Caco-2 (cell line): ENCODE data around the gene TADA2B. TPM values are rescaled to one million over a fixed set of nuclear protein-coding genes. Genes with fewer than 3 reads are reported as not detected.

Source experiments
- BruUV-seq: library from RNA; stranded (reverse); fragments of 400-500 nt; replicated peaks from 2 replicates; lab custom pipeline; 2021; lab: Mats Ljungman, UMichigan
- CTCF ChIA-PET: fragments of 300-600 bp; sonication (Branson Sonifier 250); formaldehyde crosslinking; loops from one replicate; lab custom pipeline; 2022; ENCODE audit warnings: antibody characterized with exemption; lab: Charles Lee
- POLR2A ChIA-PET: fragments of 300-600 bp; sonication (Branson Sonifier 250); formaldehyde crosslinking; loops from one replicate; lab custom pipeline; 2022; ENCODE audit warnings: antibody characterized with exemption; lab: Charles Lee
- DNase-seq, 2 experiments: peaks; one replicate each; pipeline versions ENCODE4 v3.0.0 to v3.0.0-alpha.2; 2020 to 2022
- H3K27me3 ChIP-seq: replicated peaks from 2 replicates; pipeline ENCODE4 v1.6.0; 2011; ENCODE audit warnings: low read length; ENCODE audit not compliant: control insufficient read depth, insufficient read depth
- H3K36me3 ChIP-seq: 2 replicates; pipeline ENCODE4 v1.5.1; 2011; ENCODE audit warnings: low read length; ENCODE audit not compliant: control insufficient read depth, insufficient read depth
- H3K4me1 ChIP-seq: fragments of 250-450 bp; sonication (Bioruptor Pico); 2 replicates; pipeline ENCODE4 v1.5.1; 2020; ENCODE audit warnings: mild to moderate bottlenecking
- H3K4me3 ChIP-seq: 2 replicates; pipeline ENCODE4 v1.5.1; 2011; ENCODE audit warnings: low read depth, mild to moderate bottlenecking, control low read depth, low read length
- H3K9me3 ChIP-seq: fragments of 250-450 bp; sonication (Bioruptor Pico); 2 replicates; pipeline ENCODE4 v1.5.1; 2020; ENCODE audit warnings: mild to moderate bottlenecking, moderate library complexity
- H3K27ac Mint-ChIP-seq: one replicate; pipeline ENCODE4 v1.8.0; 2022; ENCODE audit warnings: mixed read lengths; ENCODE audit not compliant: unreplicated experiment
- H3K27me3 Mint-ChIP-seq: one replicate; pipeline ENCODE4 v1.8.0; 2022; ENCODE audit warnings: mixed read lengths; ENCODE audit not compliant: insufficient read depth, unreplicated experiment
- H3K36me3 Mint-ChIP-seq: one replicate; pipeline ENCODE4 v1.8.0; 2022; ENCODE audit warnings: mild to moderate bottlenecking, mixed read lengths; ENCODE audit not compliant: insufficient read depth, unreplicated experiment
- H3K4me1 Mint-ChIP-seq: one replicate; pipeline ENCODE4 v1.8.0; 2022; ENCODE audit warnings: low read depth, mixed read lengths; ENCODE audit not compliant: unreplicated experiment
- H3K4me3 Mint-ChIP-seq: one replicate; pipeline ENCODE4 v1.8.0; 2022; ENCODE audit warnings: mild to moderate bottlenecking, moderate library complexity, mixed read lengths; ENCODE audit not compliant: unreplicated experiment
- H3K9me3 Mint-ChIP-seq: one replicate; pipeline ENCODE4 v1.8.0; 2022; ENCODE audit warnings: mixed read lengths; ENCODE audit not compliant: unreplicated experiment
- intact Hi-C: fragments of 100-400 bp; cut with micrococcal nuclease; formaldehyde crosslinking; loops from one replicate; pipeline ENCODE4 v1.10.0; 2022; ENCODE audit not compliant: unreplicated experiment
- total RNA-seq: library from RNA; stranded (reverse); gene quantifications from 2 replicates; pipeline ENCODE4 v1.2.3, GENCODE V29; 2022
- TF ChIP-seq, protein P1 (sequence below), 2 experiments: fragments of 200-600 bp in 1 of 2; IDR thresholded peaks; 1 replicate in 1 of 2; 2 replicates in 1 of 2; pipeline versions ENCODE4 v1.5.1 to v1.8.0; 2011 to 2022; ENCODE audit warnings: antibody characterized with exemption in 1 of 2, control low read depth in 1 of 2, inconsistent platforms in 1 of 2, low read depth in 1 of 2, low read length in 1 of 2, mild to moderate bottlenecking in 1 of 2, moderate library complexity in 1 of 2; ENCODE audit not compliant: insufficient read depth in 1 of 2, severe bottlenecking in 1 of 2, unreplicated experiment in 1 of 2

TADA2B gene
- total RNA-seq, 1 experiment from 2014 or later: 21.8 TPM

DNA sequence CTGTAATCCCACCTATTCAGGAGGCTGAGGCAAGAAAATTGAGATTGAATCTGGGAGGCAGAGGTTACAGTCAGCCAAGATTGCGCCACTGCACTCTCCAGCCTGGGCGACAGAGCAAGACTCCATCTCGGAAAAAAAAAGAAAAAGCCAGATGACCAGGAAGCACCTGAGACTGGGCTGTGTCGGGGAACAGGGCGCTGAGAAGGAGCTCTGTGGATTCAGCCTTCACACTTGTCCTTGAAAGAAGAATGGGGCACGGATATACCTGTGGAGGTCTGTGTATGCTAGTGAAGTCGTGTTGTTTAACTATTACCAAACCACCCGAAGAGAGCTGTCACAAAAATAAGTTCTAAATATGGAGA lies 39.3 kb upstream of the TADA2B start:
- DNase-seq: no peak
- ChIA-PET POLR2A (no interaction called here), CTCF (no interaction called here)
- intact Hi-C loops: no loop called here
- no peaks in the 10 kb centered on the region for H3K27me3 ChIP-seq
- no peak overlapping the region for H3K27ac Mint-ChIP-seq
- H3K4me3 Mint-ChIP-seq: no peak overlapping the region
- no peak overlapping the region for H3K4me3 ChIP-seq
- peaks cover 2% of the 10 kb centered on the region; the same call in 1 of the 2 replicates for H3K36me3 ChIP-seq
- peaks cover 12% of the 10 kb centered on the region for H3K4me1 ChIP-seq
- BruUV-seq: no TSS peak
- peaks cover 83% of the 10 kb centered on the region for H3K36me3 Mint-ChIP-seq
- no peaks in the 10 kb centered on the region for H3K9me3 ChIP-seq
- H3K9me3 Mint-ChIP-seq: no peaks in the 10 kb centered on the region
- no peaks in the 10 kb centered on the region for H3K27me3 Mint-ChIP-seq
- TF ChIP-seq, protein P1, sequence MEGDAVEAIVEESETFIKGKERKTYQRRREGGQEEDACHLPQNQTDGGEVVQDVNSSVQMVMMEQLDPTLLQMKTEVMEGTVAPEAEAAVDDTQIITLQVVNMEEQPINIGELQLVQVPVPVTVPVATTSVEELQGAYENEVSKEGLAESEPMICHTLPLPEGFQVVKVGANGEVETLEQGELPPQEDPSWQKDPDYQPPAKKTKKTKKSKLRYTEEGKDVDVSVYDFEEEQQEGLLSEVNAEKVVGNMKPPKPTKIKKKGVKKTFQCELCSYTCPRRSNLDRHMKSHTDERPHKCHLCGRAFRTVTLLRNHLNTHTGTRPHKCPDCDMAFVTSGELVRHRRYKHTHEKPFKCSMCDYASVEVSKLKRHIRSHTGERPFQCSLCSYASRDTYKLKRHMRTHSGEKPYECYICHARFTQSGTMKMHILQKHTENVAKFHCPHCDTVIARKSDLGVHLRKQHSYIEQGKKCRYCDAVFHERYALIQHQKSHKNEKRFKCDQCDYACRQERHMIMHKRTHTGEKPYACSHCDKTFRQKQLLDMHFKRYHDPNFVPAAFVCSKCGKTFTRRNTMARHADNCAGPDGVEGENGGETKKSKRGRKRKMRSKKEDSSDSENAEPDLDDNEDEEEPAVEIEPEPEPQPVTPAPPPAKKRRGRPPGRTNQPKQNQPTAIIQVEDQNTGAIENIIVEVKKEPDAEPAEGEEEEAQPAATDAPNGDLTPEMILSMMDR (IDR thresholded peaks at IDR 0.05; ENCODE audit: insufficient read depth in 1 of 2, low read depth in 1 of 2, low read length in 1 of 2, severe bottlenecking in 1 of 2, unreplicated experiment in 1 of 2): no peak
- H3K4me1 Mint-ChIP-seq: peaks cover 19% of the 10 kb centered on the region

DNA sequence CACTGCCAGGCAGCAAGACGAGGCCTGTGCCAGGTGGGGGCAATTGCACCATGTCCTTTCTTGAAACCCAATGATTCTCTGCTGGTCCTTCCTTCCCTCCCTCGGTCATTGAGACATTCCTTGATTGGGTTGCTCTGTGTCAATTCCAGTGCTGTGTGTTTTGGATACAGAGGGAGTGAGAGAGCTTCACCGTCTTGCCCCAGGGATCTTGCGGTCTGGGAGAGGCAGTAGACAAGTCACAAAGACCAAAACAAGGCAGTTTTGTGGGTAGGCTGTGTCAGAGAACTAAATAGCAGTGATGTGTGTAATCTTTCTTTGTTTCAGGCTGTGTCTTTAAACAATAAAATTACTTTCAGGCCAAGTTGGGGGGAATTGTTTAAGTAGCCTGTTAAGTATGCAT lies 38.8 kb upstream of the TADA2B start:
- no peak overlapping the region for H3K4me3 ChIP-seq
- Mint-ChIP-seq H3K36me3 (peaks cover 83% of the 10 kb centered on the region), H3K9me3 (no peaks in the 10 kb centered on the region), H3K4me3 (no peak overlapping the region), H3K27me3 (no peaks in the 10 kb centered on the region), H3K27ac (no peak overlapping the region), H3K4me1 (peaks cover 19% of the 10 kb centered on the region)
- ChIA-PET POLR2A (no interaction called here), CTCF (interaction anchor here (0.6 kb wide), 1 partner anchor 38 kb away, joined by 3 read pairs; a partner anchor contains a TSS)
- peaks cover 2% of the 10 kb centered on the region for H3K36me3 ChIP-seq
- TF ChIP-seq, protein P1 (IDR thresholded peaks at IDR 0.05; ENCODE audit: insufficient read depth in 1 of 2, low read depth in 1 of 2, low read length in 1 of 2, severe bottlenecking in 1 of 2, unreplicated experiment in 1 of 2): no peak
- BruUV-seq: no TSS peak
- no peak for DNase-seq
- no peaks in the 10 kb centered on the region for H3K27me3 ChIP-seq
- peaks cover 12% of the 10 kb centered on the region for H3K4me1 ChIP-seq
- intact Hi-C loops: no loop called here
- H3K9me3 ChIP-seq: no peaks in the 10 kb centered on the region

DNA sequence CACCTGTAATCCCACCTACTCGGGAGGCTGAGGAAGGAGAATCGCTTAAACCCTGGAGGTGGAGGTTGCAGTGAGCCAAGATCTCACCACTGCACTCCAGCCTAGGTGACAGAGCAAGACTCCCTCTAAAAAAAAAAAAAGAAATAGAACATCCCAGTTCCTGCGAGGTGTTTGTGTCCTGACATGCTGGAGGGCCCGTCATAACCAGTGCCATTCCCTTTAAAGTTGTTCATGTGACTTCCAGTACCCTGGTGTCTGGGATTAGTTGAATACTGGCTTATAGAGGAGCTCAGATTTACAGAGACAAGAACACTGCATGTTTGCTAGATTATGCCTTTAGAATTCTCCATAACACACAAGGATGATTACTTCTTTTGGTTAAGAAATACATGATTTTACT lies 37.6 kb upstream of the TADA2B start:
- Histone ChIP-seq H3K9me3 (no peaks in the 10 kb centered on the region), H3K4me1 (peaks cover 12% of the 10 kb centered on the region), H3K27me3 (no peaks in the 10 kb centered on the region), H3K36me3 (peaks cover 2% of the 10 kb centered on the region), H3K4me3 (no peak overlapping the region)
- Mint-ChIP-seq H3K27me3 (no peaks in the 10 kb centered on the region), H3K27ac (no peak overlapping the region), H3K4me1 (peaks cover 19% of the 10 kb centered on the region), H3K36me3 (peaks cover 83% of the 10 kb centered on the region), H3K9me3 (no peaks in the 10 kb centered on the region), H3K4me3 (no peak overlapping the region)
- intact Hi-C loops: no loop called here
- TF ChIP-seq, protein P1 (IDR thresholded peaks at IDR 0.05; ENCODE audit: insufficient read depth in 1 of 2, low read depth in 1 of 2, low read length in 1 of 2, severe bottlenecking in 1 of 2, unreplicated experiment in 1 of 2): no peak
- ChIA-PET CTCF (no interaction called here), POLR2A (no interaction called here)
- DNase-seq: no peak
- BruUV-seq: no TSS peak
